HG02938 (cell line): ENCODE measurements around the gene SPCS1.

ENCODE experiments used
- ATAC-seq: cut with Tn5 transposase; IDR thresholded peaks from one replicate; pipeline ENCODE4 v1.9.1; 2021; ENCODE audit warnings: mild to moderate bottlenecking, moderate library complexity; ENCODE audit not compliant: unreplicated experiment

The SPCS1 gene

GRCh38 chr3:52694528-52695189 lies 11.2 kb upstream of the SPCS1 start:
- no peak for ATAC-seq

- no peak for ATAC-seq
These were observed 9.9 kb upstream of the SPCS1 start for GRCh38 chr3:52695798-52696671.

GRCh38 chr3:52696830-52697631 lies 8.9 kb upstream of the SPCS1 start:
- no peak for ATAC-seq

- no peak for ATAC-seq
These were observed 8.3 kb upstream of the SPCS1 start for GRCh38 chr3:52697632-52697965.

GRCh38 chr3:52703341-52703740 lies 2.6 kb upstream of the SPCS1 start:
- no peak for ATAC-seq

- peak; percentile 2 for ATAC-seq
These were observed 1.1 kb upstream of the SPCS1 start for GRCh38 chr3:52704611-52705437.

GRCh38 chr3:52705438-52705687 lies 543 bp upstream of the SPCS1 start:
- ATAC-seq, result no peak

- ATAC-seq, result no peak
These were observed 1.7 kb downstream of the SPCS1 start for GRCh38 chr3:52707585-52707984.

GRCh38 chr3:52710512-52710911 lies 4.6 kb downstream of the SPCS1 start:
- ATAC-seq, result no peak

GRCh38 chr3:52712291-52713212 lies 6.6 kb downstream of the SPCS1 start:
- no peak for ATAC-seq

- ATAC-seq, result no peak
These were observed 8.7 kb downstream of the SPCS1 start for GRCh38 chr3:52714335-52715302.

- no peak for ATAC-seq
These were observed 9.9 kb downstream of the SPCS1 start for GRCh38 chr3:52715714-52716305.

GRCh38 chr3:52719618-52720017 lies 13.7 kb downstream of the SPCS1 start:
- no peak for ATAC-seq

GRCh38 chr3:52721002-52721729 lies 15.3 kb downstream of the SPCS1 start:
- no peak for ATAC-seq

GRCh38 chr3:52721730-52722008 lies 15.8 kb downstream of the SPCS1 start:
- no peak for ATAC-seq

- ATAC-seq, result no peak
These were observed 16.6 kb downstream of the SPCS1 start for GRCh38 chr3:52722491-52722890.

GRCh38 chr3:52723935-52724334 lies 18.0 kb downstream of the SPCS1 start:
- ATAC-seq, result no peak

GRCh38 chr3:52724511-52724910 lies 18.6 kb downstream of the SPCS1 start:
- no peak for ATAC-seq
